Chondrocyte (in vitro differentiated cells): Measurements from ENCODE around the gene SELENOO. TPM values are rescaled to one million over a fixed set of nuclear protein-coding genes. Genes with fewer than 3 reads are reported as not detected.
A peak's percentile ranks its signal among the peaks of the same experiment; 100 is the strongest.

Source experiments
- DNase-seq: peaks from one replicate; pipeline ENCODE4 v3.0.0; 2021; ENCODE audit warnings: mixed read lengths, low spot score
- H3K27ac Mint-ChIP-seq: one replicate; pipeline ENCODE4 v1.8.0; 2021; ENCODE audit warnings: mild to moderate bottlenecking, moderate library complexity, mixed read lengths; ENCODE audit not compliant: unreplicated experiment
- H3K27me3 Mint-ChIP-seq: 2 replicates; pipeline ENCODE4 v1.8.0; 2021; ENCODE audit warnings: low read depth, mixed read lengths
- H3K36me3 Mint-ChIP-seq: 2 replicates; pipeline ENCODE4 v1.8.0; 2021; ENCODE audit warnings: low read depth, mixed read lengths
- H3K4me1 Mint-ChIP-seq: 2 replicates; pipeline ENCODE4 v1.8.0; 2021; ENCODE audit warnings: low read depth, mild to moderate bottlenecking, mixed read lengths
- H3K4me3 Mint-ChIP-seq: one replicate; pipeline ENCODE4 v1.8.0; 2021; ENCODE audit warnings: mild to moderate bottlenecking, moderate library complexity, mixed read lengths; ENCODE audit not compliant: unreplicated experiment
- H3K9me3 Mint-ChIP-seq: 2 replicates; pipeline ENCODE4 v1.8.0; 2021; ENCODE audit warnings: low read depth, mixed read lengths
- CTCF ChIP-seq: fragments of 200-600 bp; sonication (generic); IDR thresholded peaks from 2 replicates; pipeline ENCODE4 v1.5.0; 2021; ENCODE audit warnings: antibody characterized with exemption, mild to moderate bottlenecking, moderate library complexity
- total RNA-seq: library from RNA; stranded (reverse); gene quantifications from 3 replicates; pipeline ENCODE4 v1.2.1, GENCODE V29; 2021

Gene SELENOO
- total RNA-seq, 1 donor from 2014 or later: 17.1 TPM

- peaks cover 20% of the 10 kb centered on the region for H3K36me3 Mint-ChIP-seq
- H3K4me1 Mint-ChIP-seq: peaks cover 7% of the 10 kb centered on the region
- H3K4me3 Mint-ChIP-seq: no peak overlapping the region
- H3K27ac Mint-ChIP-seq: no peak overlapping the region
- H3K9me3 Mint-ChIP-seq: no peaks in the 10 kb centered on the region
- no peaks in the 10 kb centered on the region for H3K27me3 Mint-ChIP-seq
- no peak for DNase-seq
- TF ChIP-seq CTCF: no peak
Measured at GRCh38 chr22:50218153-50218995, 17.6 kb downstream of the SELENOO start.

- no peak overlapping the region for H3K4me3 Mint-ChIP-seq
Measured at GRCh38 chr22:50218996-50219727, 18.4 kb downstream of the SELENOO start.

DNA sequence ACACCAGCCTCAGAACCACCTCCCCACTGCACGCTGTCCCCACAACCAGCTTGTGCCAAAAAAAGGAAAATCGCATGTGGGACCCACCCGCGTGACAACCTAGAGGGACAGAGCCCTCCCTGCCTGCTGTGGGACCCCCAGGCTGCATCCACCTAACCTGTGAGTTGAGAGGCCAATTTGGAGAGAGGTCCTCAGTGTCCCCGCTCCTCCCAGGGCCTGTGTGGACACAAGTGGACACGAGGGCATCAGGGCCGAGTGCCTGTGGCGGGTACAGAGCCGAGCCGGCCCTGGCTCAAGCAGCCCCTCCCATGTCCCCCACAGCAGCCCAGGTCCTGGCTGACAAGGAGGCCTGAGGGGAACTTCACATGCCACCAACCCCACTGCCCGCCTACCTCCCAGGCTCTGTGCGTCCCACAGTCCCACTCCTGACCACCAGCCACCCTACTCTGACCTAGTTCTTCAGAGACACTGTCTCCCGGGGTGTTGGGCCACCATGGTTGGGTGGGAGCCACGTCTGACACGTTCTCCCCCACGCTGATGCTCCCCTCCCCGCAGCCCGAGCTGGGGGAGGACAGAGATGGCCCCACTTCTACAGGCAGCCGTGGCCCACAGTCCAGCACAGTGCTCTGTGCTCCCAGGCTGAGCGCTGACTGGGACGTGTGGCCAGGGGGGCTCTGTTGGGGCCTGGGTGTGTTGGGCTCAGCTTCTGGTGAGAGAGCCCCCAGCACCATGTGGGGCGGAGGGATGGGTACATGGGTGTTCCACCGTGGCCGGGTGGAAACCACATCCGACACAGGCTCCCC lies 19.2 kb downstream of the SELENOO start:
- peaks cover 15% of the 10 kb centered on the region for H3K36me3 Mint-ChIP-seq
- H3K27me3 Mint-ChIP-seq: no peaks in the 10 kb centered on the region
- H3K27ac Mint-ChIP-seq: no peak overlapping the region
- H3K4me1 Mint-ChIP-seq: peaks cover 4% of the 10 kb centered on the region
- DNase-seq: peak; percentile 89
- no peak for TF ChIP-seq CTCF
- H3K9me3 Mint-ChIP-seq: no peaks in the 10 kb centered on the region
- H3K4me3 Mint-ChIP-seq: no peak overlapping the region

More at GRCh38 chr22:50218996-50219727, 18.4 kb downstream of the SELENOO start:
- Mint-ChIP-seq H3K27ac (peak overlapping the region; percentile 17), H3K9me3 (no peaks in the 10 kb centered on the region), H3K27me3 (no peaks in the 10 kb centered on the region), H3K36me3 (peaks cover 18% of the 10 kb centered on the region), H3K4me1 (peaks cover 7% of the 10 kb centered on the region)
- DNase-seq: peak; percentile 95
- TF ChIP-seq CTCF: no peak

DNA sequence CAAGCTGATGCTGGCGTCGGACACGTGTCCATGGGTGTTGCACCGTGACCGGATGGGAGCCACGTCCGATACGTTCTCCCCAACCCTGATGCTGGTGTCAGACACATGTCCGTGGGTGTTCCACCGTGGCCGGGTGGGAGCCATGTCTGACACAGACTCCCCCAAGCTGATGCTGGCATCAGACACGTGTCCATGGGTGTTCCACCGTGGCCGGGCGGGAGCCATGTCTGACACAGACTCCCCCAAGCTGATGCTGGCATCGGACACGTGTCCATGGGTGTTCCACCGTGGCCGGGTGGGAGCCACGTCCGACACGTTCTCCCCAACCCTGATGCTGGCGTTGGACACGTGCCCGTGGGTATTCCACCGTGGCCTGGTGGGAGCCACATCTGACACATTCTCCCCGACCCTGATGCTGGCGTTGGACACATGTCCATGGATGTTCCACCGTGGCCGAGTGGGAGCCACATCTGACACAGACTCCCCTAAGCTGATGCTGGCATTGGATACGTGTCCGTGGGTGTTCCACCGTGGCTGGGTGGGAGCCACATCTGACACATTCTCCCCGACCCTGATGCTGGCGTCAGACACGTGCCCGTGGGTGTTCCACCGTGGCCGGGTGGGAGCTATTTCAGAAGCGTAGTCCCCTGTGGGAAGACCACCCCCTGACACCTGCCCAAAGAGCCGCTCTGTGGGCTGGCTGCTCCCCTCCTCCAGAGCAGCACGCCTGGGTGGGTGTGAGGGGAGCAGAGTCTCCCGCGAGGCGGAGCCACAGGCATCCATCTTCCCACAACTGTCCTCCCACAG lies 20.0 kb downstream of the SELENOO start:
- Mint-ChIP-seq H3K36me3 (peaks cover 17% of the 10 kb centered on the region), H3K9me3 (no peaks in the 10 kb centered on the region)

More for the DNA sequence above, 20.0 kb downstream of the SELENOO start:
- peaks cover 4% of the 10 kb centered on the region for H3K4me1 Mint-ChIP-seq
- DNase-seq: peak; percentile 92
- no peak overlapping the region for H3K27ac Mint-ChIP-seq
- no peaks in the 10 kb centered on the region for H3K27me3 Mint-ChIP-seq
- H3K4me3 Mint-ChIP-seq: no peak overlapping the region
- TF ChIP-seq CTCF: no peak
